IPS-NIHi7 (cell line): ENCODE results near the gene MBP.
A peak's percentile ranks its signal among the peaks of the same experiment; 100 is the strongest.
"Not testable (repeated sequence)": the region's sequence is repeated elsewhere in the genome, so short reads cannot be mapped to it uniquely, and the experiment has no call there.

Source experiments
- DNase-seq: peaks from one replicate; pipeline ENCODE4 v3.0.0; 2012; ENCODE audit warnings: mixed read lengths; ENCODE audit errors: extremely low spot score

MBP gene

GRCh38 chr18:77005651-77006195 is 126.9 kb downstream of the MBP start:
- DNase-seq, result no peak

GRCh38 chr18:77004555-77005380 is 127.8 kb downstream of the MBP start:
- DNase-seq, result no peak

- DNase-seq, result no peak
These were observed 129.3 kb downstream of the MBP start for GRCh38 chr18:77003316-77003715.

GRCh38 chr18:77002496-77002895 is 130.1 kb downstream of the MBP start:
- DNase-seq, result no peak

- DNase-seq, result no peak
These were observed 130.6 kb downstream of the MBP start for GRCh38 chr18:77001979-77002378.

- DNase-seq, result no peak
These were observed 131.5 kb downstream of the MBP start for GRCh38 chr18:77001041-77001440.

- DNase-seq, result peak; percentile 74
These were observed 132.1 kb downstream of the MBP start for GRCh38 chr18:77000527-77000926.

- DNase-seq, result no peak
These were observed 133.5 kb downstream of the MBP start for GRCh38 chr18:76999077-76999476.

- no peak for DNase-seq
These were observed 134.4 kb downstream of the MBP start for GRCh38 chr18:76997951-76998808.

- no peak for DNase-seq
These were observed 136.2 kb downstream of the MBP start for GRCh38 chr18:76996429-76996828.

GRCh38 chr18:76995896-76996295 is 136.7 kb downstream of the MBP start:
- DNase-seq, result no peak

- DNase-seq, result no peak
These were observed 138.4 kb downstream of the MBP start for GRCh38 chr18:76994086-76994654.

- no peak for DNase-seq
These were observed 139.0 kb downstream of the MBP start for GRCh38 chr18:76993573-76993972.

- no peak for DNase-seq
These were observed 139.5 kb downstream of the MBP start for GRCh38 chr18:76993085-76993382.

GRCh38 chr18:76992226-76993084 is 140.1 kb downstream of the MBP start:
- no peak for DNase-seq

- no peak for DNase-seq
These were observed 141.4 kb downstream of the MBP start for GRCh38 chr18:76991021-76991688.

- not testable (repeated sequence) for DNase-seq
These were observed 142.1 kb downstream of the MBP start for GRCh38 chr18:76990343-76991020.

GRCh38 chr18:76989647-76990190 is 142.9 kb downstream of the MBP start:
- DNase-seq, result no peak

- no peak for DNase-seq
These were observed 143.5 kb downstream of the MBP start for GRCh38 chr18:76988827-76989646.
